GM19035 (cell line): ENCODE results near the gene ZIC1.

Experiments used
- ATAC-seq: cut with Tn5 transposase; IDR thresholded peaks from one replicate; pipeline ENCODE4 v1.9.1; 2021; ENCODE audit not compliant: unreplicated experiment

Gene ZIC1

DNA sequence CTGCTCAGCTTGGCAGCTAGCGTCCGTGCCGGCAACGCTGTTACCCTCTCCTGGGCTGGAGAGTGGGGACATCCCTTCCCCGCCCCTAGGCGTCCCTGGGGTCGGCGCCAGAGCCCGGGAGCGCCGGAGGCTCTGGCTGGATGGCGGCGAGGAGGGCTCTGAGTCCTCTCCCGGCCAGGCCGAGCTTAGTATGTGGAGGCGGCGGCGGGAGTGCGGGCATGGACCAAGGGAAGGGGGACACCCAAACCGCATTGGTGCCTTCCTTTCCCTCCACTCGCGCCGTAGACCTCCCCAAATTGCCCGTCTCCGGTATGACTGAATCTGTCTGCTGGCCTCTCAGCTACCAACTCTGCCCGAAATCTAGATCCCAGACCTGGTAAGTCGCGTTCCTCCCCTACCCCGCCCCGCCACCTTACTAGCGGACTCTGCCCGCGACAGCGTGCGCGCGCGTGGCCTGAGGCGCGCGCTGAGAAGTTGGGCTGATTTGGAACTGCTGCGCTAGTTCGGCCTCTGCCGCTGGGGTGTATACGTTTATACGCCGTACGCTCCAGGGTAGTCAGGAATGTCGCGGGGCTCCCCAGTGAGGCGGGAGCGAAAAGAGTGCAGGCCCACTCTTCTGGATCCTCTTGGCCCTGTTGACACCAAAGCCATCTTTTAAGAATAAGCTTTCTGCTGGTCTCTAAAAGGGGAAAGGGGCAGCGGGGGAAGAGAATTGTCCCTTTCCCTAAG lies 12.2 kb downstream of the ZIC1 start:
- ATAC-seq = no peak

DNA sequence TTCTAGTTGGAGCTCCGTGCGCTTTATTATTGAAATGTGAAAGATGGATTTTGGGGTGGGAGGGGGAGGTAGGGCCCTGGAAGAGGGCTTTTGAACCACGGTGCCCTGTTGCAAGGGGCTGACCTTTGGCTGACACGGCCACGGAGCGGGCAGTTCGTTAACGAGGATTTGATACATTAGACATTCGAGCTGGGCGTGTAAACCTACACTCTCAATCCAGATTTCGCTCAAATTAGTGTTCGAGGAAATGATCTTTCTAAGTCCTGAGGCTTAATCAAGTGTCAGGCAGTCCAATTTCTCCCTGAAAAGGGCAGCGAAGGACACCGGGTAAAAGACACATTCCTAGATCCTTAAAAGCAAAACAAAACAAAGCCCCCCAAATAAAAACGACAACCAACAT lies 13.0 kb downstream of the ZIC1 start:
- ATAC-seq = no peak

DNA sequence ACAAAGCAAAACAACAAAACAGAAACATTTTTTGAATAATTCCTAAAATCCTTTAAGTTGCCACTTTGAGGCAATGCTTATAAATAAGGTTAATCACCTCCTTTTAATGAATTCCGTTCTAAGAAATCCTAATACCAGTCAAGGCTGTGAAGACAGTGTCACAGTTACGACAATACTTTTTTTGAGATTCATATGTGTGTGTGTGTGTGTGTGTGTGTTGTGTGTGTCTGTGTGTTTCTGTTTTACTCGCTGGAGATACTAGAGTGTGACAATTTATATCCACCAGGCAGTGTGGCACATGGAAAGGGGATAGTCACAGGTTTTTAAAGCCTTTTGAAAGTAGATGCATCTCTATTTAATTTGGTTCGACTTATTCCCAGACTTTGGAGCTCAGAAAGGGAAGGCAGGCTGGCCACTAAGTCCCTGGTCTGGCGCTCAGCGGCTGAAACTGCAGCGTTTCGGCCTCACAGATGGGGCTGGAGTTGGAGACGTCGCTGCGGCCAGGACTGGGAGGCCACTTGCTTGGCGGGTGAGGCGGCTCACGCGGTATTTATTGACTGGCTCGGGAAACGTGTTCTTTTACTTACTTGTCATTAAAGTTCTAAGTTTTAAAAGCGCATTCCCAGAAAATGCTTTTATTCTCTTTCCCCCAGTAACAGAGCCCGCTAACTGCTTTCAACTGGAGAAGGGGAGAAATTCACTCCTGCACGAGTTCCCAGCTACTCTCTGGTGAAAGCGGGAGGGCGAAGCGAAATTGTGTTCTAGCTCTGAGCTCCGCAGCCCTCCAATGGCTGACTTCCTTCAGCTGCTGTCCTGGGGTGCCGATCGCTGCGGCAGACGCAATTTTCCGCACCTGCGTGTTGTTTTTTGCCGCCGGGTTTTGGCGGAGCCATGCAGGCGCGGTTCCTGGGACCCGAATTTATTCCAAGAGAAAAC lies 13.7 kb downstream of the ZIC1 start:
- no peak for ATAC-seq

DNA sequence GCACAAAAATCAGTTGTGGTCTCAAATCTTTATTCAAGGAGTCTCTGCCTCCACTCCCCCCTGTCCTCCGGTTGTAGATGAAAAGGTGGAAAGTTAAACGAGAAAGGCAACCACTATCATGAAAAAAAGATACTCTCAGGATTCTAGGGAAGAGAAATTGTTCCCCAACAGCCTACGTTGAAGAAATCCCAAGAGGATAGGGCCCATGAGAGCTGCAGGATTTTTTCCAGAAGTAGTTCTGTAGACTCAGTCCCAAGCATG lies 14.3 kb downstream of the ZIC1 start:
- no peak for ATAC-seq

DNA sequence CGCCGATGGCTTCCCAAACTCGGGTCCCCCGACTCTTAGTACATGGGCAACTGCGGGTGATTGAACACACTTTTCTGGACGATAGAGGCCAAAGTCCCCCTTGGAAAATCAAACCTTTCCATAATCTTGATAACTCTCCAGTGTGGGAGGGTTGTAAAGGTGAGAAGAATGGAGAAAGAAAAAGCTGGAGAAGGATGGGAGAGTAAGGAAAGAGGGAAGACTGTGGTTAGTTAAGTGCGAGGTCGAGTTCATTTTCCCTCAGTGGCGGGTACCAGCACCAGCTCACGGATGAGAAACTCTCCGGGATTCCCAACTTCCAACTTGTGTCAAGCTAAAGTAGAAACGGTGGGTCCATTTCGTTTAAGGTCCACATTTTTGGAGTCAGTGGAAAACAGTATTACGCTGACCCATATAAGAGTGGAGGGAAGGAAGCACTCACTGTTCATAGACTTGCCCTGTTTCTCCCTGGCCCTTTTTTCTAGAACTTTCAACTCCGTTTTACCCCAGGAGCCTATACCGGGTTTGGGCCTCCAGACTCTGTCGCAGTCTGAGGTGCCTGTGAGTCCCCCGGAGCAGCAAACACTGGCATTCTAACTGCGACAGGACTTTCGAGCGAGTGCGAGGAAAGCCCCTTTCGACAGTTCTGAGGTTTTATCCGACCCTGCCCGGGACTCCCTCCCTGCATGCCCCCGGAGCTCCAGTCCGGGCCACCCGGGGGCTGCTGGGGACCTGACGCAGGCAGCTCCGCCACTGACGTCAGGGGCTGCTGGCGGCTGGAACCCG lies 14.8 kb downstream of the ZIC1 start:
- no peak for ATAC-seq

DNA sequence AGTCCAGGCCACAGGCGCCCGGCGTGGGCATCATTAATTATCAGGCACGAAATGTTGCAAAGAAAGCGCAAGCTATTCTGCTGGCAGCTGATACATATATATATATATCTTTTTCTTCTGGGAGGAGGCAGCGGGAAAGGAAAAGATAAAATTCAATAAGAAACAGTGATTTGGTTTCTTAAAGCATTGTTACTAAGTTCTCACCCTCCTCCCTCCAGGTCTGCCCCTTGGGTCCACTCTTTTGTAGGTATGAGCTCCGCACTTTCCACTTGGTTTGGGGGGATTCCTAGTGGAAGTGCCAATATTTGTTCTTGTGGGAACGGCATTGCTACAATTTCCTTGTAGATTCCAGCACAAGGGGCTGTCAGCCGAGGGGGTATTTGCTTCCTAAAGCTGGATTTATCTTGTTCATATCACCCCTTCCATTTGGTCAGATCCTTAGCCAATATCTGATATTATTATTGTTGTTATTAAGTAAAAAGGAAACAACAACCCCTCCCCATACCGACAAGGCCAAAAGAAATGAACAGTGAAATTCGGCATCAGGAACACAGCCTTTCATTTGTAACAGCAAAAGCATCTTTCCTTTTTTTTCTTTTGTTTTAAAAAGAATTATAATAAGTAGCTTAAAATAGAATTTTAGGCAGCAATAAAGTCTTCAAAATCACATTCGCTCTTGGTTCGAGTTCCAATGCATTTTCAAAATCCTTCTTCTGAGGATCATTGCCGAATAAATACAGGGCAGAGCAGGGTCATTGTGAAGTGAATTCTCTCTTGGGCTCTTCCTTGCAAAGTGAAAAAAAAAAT lies 15.6 kb downstream of the ZIC1 start:
- no peak for ATAC-seq

DNA sequence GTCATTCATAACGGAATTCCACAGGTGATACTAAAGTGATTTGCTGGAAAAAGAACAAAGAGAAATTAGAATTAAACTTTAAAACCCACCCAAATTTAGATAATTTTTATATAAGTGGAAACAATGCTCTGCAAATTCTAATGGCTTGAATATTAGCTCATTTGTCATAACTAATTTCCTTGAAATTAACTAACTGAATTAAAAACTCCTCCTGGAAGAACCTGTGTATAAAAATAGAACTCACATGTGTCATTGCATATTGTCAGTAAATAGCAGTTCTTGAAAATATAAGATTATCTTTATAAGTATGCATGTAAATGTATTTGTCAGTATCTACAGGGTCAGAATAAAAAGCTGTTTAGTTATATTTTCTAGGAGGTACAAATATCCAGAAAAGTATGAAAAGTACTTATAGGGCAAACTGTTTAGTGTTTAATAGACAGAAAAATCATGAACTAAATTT lies 16.3 kb downstream of the ZIC1 start:
- ATAC-seq = no peak

DNA sequence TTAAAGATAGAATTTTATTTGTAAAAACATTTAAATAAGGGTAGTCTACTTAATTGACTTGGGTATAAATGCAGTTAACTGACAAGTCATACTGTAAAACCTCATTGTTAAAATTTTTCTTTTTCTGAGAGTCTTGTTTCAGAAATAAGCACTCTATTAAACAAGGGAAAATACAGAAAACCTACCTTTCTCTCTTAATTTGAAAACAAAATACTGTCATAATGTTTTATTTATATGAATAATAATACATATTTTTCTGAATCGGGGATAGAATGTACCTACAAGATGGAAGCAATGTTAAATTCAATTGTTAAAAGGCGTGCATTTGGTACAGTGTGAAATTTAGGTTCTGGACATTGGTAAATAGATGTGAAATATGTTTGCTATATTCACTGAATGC lies 17.8 kb downstream of the ZIC1 start:
- no peak for ATAC-seq

DNA sequence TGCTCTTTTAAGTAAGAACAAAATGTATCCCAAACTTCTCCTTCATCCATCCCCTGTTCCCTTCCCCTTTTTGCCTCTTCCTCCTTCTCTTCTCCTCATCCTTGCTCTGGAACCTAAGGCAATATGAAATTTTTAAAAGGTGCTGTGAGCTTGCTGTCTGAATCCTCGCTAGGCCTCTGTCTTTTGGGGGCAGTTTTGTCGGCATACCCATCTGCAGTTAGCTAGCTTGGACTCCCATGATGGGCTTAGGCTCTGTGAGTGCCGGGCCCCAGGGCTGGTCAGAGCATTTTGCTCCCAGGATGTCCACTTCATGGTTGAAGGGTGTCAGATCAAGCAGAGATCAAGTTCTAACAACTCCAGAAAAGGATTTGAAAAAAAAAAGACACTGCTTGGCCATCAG lies 18.6 kb downstream of the ZIC1 start:
- ATAC-seq = no peak

DNA sequence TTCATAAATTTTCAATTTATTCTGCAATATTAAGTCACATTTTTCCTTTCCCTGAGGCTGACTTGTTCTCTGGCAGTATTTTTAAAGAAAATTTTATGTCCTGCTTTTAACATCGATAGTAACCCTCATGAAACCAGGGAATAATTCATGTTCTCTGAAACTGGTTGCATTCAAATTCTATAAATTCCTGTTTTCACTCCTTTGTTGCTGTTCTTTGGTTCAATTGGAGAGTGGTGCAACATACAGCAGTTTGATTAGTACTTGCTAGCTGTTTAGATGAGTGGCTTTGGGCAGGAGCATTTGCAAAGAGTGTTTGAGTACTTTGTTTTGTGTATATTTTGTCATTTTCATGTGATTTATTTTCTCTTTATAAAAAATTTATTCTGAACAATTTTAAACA lies 19.2 kb downstream of the ZIC1 start:
- ATAC-seq = no peak

DNA sequence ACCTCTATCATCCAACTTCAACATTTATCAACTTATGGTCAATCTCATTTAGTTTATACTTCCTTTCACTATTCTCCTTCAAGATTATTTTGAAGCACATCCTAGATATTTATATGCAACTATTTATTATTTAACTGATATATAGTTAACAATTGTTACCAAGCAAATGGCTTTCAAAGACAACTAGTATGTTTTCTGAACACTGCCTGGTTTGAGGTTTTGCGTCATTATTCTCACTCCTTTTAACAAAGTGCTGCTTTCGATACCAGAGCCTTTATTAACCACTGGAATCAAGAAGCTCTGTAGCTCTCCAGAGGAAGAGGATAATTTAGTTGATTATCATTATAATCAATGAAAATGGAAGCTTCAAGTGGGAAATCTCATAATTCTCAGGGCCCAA lies 19.6 kb downstream of the ZIC1 start:
- no peak for ATAC-seq

DNA sequence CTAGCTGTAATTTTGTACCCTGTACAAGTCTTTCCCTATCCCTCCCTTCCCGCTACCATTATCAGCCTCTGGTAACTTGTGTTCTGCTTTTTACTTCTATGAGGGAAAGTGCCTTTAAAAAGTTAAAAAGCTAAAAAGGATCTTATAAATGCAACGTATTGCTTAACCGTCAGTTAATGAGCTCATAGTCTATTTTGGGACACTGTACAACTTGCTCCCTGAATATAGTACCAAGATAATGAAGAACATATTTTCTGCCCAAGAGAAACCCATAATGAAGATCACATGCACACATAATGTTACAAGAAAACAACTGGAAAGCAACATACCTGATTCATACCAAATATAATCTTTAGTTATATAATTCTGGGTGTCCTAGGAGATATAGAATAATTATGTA lies 22.6 kb downstream of the ZIC1 start:
- no peak for ATAC-seq

DNA sequence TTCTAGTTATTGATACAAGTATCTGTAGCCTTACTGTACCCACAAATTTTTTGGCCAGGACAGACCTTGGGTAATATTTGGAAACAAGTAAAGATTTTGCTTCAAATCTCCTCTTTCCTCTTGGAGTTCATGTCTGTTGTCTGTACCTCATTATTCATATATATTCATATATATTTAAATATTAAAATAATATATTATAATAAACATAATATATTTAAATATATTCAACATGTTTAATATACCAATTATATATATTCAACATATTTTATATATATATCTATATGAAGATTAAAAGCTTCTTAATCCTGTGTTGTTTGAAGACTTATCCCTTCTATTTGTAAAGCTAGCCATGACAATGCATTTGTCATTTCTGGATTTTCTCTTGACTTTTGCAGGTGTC lies 38.1 kb downstream of the ZIC1 start:
- no peak for ATAC-seq

DNA sequence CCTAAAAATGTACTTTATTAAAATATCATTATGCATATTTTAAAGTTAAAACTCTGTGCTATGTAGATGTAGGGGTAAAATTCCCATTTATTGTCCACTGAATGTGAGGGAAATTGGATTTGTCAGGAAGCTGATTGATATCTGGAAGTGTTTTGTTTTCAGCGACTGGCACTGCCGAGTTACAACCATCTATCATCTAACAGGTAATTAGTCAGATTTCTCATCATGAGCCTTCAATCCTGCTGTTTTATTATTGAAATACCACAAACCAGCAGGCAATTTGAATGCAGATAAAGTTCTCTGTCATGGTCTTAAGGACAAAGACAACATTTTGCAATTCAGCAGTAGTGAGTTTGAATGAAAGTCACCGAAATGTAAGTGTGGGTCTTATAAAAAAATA lies 40.5 kb downstream of the ZIC1 start:
- no peak for ATAC-seq

DNA sequence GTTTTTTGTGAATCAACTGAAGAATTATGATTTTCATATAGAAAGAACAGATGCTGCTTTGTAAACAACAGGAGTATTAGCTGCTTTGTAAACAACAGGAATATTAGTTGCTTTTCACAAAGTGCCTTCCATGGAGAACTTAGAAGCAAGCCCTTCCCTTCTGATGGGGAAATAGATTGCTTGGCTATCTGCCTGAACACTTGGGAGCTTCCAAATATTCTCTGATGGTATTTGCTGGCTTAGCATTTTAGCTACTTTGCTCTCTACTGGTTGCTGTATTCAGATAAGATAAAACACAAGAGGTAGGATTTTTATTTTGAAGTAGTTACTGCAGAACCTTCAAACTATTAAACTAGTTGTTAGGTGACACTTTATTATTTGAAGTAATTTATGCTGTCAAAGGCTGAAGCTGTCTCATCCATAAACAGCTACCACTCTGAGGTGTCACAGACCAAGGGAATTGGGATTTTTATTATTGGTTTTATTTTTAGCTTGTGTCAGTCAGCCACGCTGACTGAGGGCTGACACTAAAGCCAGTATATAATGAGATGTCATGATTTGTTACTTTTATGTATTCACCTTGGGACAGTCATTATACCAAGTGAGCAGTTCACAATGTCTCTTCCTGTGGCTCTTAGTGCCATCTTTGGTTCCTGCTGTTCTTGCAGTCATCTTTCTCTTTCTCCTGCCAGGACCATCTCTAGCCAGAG lies 50.0 kb downstream of the ZIC1 start:
- ATAC-seq = no peak

DNA sequence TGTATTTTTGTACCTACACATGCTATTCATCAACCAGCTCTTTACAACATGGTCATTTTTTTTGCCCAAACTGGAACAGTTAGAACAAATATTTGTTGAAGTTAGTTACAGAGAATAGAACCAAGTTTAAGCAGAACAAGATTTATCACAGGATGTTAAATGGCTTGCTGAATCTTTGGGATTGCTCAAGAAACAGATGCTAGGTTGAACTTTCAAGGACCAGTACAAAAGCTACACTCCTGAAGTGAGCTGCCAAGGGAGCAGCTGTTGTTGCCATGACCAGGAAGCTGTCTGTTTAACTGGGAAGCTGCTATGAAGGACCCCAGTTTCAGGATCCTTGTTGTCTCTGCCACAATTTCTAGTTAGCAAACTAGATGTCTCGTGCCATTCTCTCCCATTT lies 53.7 kb downstream of the ZIC1 start:
- ATAC-seq = no peak
